Liver (tissue), 9 donors: ENCODE measurements around the gene SETD1B. TPM values are rescaled to one million over a fixed set of nuclear protein-coding genes. Genes with fewer than 3 reads are reported as not detected.

Experiments used
- DNase-seq: peaks from one replicate; pipeline ENCODE4 v3.0.0-alpha.2; 2017; ENCODE audit warnings: low spot score
- H3K27ac ChIP-seq, 2 donors: one replicate each; pipeline ENCODE4 v1.7.0; 2013; ENCODE audit warnings: inconsistent platforms in 2 of 2, low read length in 2 of 2, control low read depth in 1 of 2, low read depth in 1 of 2, mild to moderate bottlenecking in 1 of 2
- H3K27me3 ChIP-seq, 4 donors: one replicate each; pipeline versions ENCODE4 v1.6.1 to v1.7.0; 2013; ENCODE audit warnings: low read length in 3 of 4, inconsistent platforms in 1 of 4, mild to moderate bottlenecking in 1 of 4, moderate library complexity in 1 of 4; ENCODE audit not compliant: control insufficient read depth in 4 of 4, insufficient read depth in 4 of 4
- H3K36me3 ChIP-seq, 4 donors: one replicate each; pipeline versions ENCODE4 v1.6.1 to v1.7.0; 2013; ENCODE audit warnings: low read length in 3 of 4, mild to moderate bottlenecking in 3 of 4, low read depth in 1 of 4, moderate library complexity in 1 of 4; ENCODE audit not compliant: control insufficient read depth in 4 of 4, insufficient read depth in 3 of 4
- H3K4me1 ChIP-seq, 4 donors: one replicate each; pipeline versions ENCODE4 v1.6.1 to v1.7.0; 2013; ENCODE audit warnings: low read length in 3 of 4, mild to moderate bottlenecking in 3 of 4, moderate library complexity in 1 of 4; ENCODE audit not compliant: control insufficient read depth in 4 of 4, insufficient read depth in 4 of 4
- H3K4me3 ChIP-seq, 3 donors: one replicate each; pipeline versions ENCODE4 v1.6.1 to v1.7.0; 2013; ENCODE audit warnings: low read length in 3 of 3, control low read depth in 1 of 3, low read depth in 1 of 3, mild to moderate bottlenecking in 1 of 3
- H3K9ac ChIP-seq, 2 donors: one replicate each; pipeline ENCODE4 v1.7.0; 2013; ENCODE audit warnings: low read length in 2 of 2, mild to moderate bottlenecking in 2 of 2, moderate library complexity in 2 of 2, control low read depth in 1 of 2, low read depth in 1 of 2
- H3K9me3 ChIP-seq, 4 donors: one replicate each; pipeline versions ENCODE4 v1.6.1 to v1.7.0; 2013; ENCODE audit warnings: low read length in 3 of 4; ENCODE audit not compliant: control insufficient read depth in 4 of 4
- CTCF ChIP-seq: fragments of 150-350 bp; IDR thresholded peaks from 2 replicates; pipeline ENCODE4 v1.5.1; 2017; ENCODE audit warnings: improper control_type of control experiment, low read depth, low read length; ENCODE audit not compliant: missing input control
- EGR1 ChIP-seq, 2 donors: IDR thresholded peaks; 2 replicates each; pipeline ENCODE4 v1.6.1; 2016 to 2018; ENCODE audit warnings: antibody characterized with exemption in 2 of 2, low read depth in 2 of 2
- FOXA1 ChIP-seq: IDR thresholded peaks from 2 replicates; pipeline ENCODE4 v1.6.1; 2016; ENCODE audit warnings: antibody characterized with exemption
- FOXA2 ChIP-seq: IDR thresholded peaks from 2 replicates; pipeline ENCODE4 v1.6.1; 2016; ENCODE audit warnings: antibody characterized with exemption
- JUND ChIP-seq, 2 donors: IDR thresholded peaks; 2 replicates each; pipeline ENCODE4 v1.6.1; 2016; ENCODE audit warnings: antibody characterized with exemption in 2 of 2
- MAX ChIP-seq: IDR thresholded peaks from 2 replicates; pipeline ENCODE4 v1.6.1; 2016; ENCODE audit warnings: antibody characterized with exemption
- NR2F2 ChIP-seq: IDR thresholded peaks from 2 replicates; pipeline ENCODE4 v1.6.1; 2016; ENCODE audit warnings: antibody characterized with exemption
- RAD21 ChIP-seq, 2 donors: IDR thresholded peaks; 2 replicates each; pipeline ENCODE4 v1.6.1; 2016; ENCODE audit warnings: antibody characterized with exemption in 2 of 2, mild to moderate bottlenecking in 2 of 2
- REST ChIP-seq: IDR thresholded peaks from 2 replicates; pipeline ENCODE4 v1.6.1; 2016; ENCODE audit warnings: antibody characterized with exemption, mild to moderate bottlenecking
- RXRA ChIP-seq, 2 donors: IDR thresholded peaks; 2 replicates each; pipeline ENCODE4 v1.6.1; 2017 to 2018; ENCODE audit warnings: antibody characterized with exemption in 2 of 2, mild to moderate bottlenecking in 1 of 2
- SP1 ChIP-seq: IDR thresholded peaks from 2 replicates; pipeline ENCODE4 v1.6.1; 2018; ENCODE audit warnings: antibody characterized with exemption, mild to moderate bottlenecking
- TAF1 ChIP-seq: conservative IDR thresholded peaks from 2 replicates; pipeline ENCODE4 v1.6.1; 2016; ENCODE audit warnings: antibody characterized with exemption, mild to moderate bottlenecking
- YY1 ChIP-seq: IDR thresholded peaks from 2 replicates; pipeline ENCODE4 v1.6.1; 2016; ENCODE audit warnings: antibody characterized with exemption, mild to moderate bottlenecking
- WGBS: extraction: QIAGEN DNeasy Blood & Tissue Kit; methylation state at CpG from one replicate; pipeline ENCODE4 v1.1.7; 2013; 5-methylcytosine and 5-hydroxymethylcytosine counted together
- polyA plus RNA-seq, 2 donors: library from polyadenylated mRNA; stranded (reverse) in 1 of 2; unstranded in 1 of 2; fragments of 200-250 nt in 1 of 2; fragments of >200 nt in 1 of 2; fragmentation: Nextera tagmentation in 1 of 2; extraction: Ambion mirVana in 1 of 2; gene quantifications; one replicate each; pipeline versions ENCODE4 v1.2.1 to v1.2.3, GENCODE V29; 2013 to 2015
- total RNA-seq, 2 donors: library from RNA; depleted of rRNA; stranded (reverse); fragments of >200 nt; gene quantifications; one replicate each; pipeline ENCODE4 v1.2.3, GENCODE V29; 2014
- donor health status: healthy.
- donor health status: healthy.
- donor health status: healthy.
- donor health status: healthy.
- donor health status: healthy.

Gene SETD1B
- total and polyA plus RNA-seq, 4 donors = 1.8 to 7.9 (median 5.0) TPM

DNA sequence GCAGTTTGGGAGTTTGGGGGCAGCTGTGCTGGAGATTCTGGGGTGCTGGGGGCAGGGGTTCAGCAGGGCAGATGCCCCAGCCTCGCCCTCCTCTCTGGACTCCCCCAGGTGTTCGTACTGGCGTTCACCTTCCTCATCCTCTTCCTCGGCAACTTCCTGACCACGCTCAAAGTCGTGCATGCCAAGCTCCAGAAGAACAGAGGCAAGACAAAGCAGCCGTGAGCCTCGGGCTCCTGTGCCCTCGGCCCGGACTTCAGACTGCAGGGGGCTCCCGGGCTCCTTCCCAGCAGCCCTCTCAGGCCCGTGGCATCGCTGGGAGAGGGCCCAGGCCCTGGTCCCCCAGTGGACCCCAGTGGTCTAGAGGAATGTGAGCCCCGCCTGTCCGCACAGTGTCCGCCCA is 28.3 kb upstream of the SETD1B start:
- Histone ChIP-seq H3K27me3 (no peaks in the 10 kb centered on the region), H3K9me3 (no peaks in the 10 kb centered on the region), H3K9ac (no peak overlapping the region), H3K4me3 (no peak overlapping the region), H3K4me1 (peaks cover 0 to 11% (median 10%) of the 10 kb centered on the region in 4 donors), H3K36me3 (peaks cover 0 to 4% (median 0%) of the 10 kb centered on the region in 4 donors), H3K27ac (no peak overlapping the region)
- no peak for TF ChIP-seq MAX
- no peak for TF ChIP-seq REST
- TF ChIP-seq TAF1 = no peak
- TF ChIP-seq FOXA1 = no peak
- TF ChIP-seq EGR1 (IDR thresholded peaks at IDR 0.05; ENCODE audit: low read depth in 2 of 2) = no peak
- TF ChIP-seq FOXA2 = no peak
- no peak for TF ChIP-seq NR2F2
- TF ChIP-seq RXRA (IDR thresholded peaks at IDR 0.05) = no peak
- TF ChIP-seq JUND (IDR thresholded peaks at IDR 0.05) = no peak
- no peak for TF ChIP-seq SP1
- DNase-seq = no peak
- 86% methylated on average over 16 of the region's 16 CpGs for WGBS

DNA sequence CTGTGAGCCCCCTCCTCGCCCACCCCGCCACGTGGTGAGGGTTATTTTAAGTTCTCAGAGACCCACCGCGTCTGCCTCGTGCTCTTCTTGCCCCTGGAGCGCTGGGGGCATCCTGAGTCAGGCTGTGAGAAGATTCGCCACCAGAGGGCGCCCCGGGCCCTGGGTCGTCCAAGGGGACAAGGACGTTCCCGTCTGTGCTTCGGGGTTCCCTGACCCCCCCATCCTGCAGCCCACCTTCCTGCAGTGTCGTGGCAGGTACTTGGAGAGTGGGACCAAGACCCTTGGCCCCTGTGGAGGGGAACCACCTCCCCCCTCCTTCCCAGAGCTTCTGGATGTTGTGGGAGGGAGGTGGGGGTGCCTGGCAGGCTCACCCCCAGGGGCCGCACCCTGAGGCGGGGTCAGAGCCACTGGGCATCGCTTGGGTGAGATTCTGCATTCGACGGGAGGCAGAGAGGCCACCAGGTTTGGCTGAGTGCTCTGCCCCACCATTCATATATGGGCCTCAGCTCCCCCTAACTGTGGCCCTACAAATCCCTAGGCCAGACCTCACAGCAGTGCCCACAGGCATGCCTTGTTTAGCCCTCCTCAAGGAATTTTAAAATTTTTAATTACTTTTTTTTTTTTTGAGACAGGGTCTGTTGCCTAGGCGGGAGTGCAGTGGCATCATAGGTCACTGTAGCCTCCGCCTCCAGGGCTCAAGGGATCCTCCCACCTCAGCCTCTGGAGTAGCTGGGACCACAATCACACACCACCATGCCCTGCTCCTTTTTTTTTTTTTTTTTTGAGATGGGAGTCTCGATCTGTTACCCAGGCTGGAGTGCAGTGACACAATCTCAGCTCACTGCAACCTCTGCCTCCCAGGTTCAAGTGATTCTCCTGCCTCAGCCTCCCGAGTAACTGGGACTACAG is 27.4 kb upstream of the SETD1B start:
- Histone ChIP-seq H3K27me3 (no peaks in the 10 kb centered on the region), H3K4me1 (peaks cover 0 to 11% (median 10%) of the 10 kb centered on the region in 4 donors), H3K9ac (no peak overlapping the region), H3K36me3 (peaks cover 0 to 4% (median 0%) of the 10 kb centered on the region in 4 donors), H3K27ac (no peak overlapping the region), H3K4me3 (no peak overlapping the region), H3K9me3 (no peaks in the 10 kb centered on the region)
- peak; percentile 94 for DNase-seq
- TF ChIP-seq RXRA (IDR thresholded peaks at IDR 0.05) (peak in 1 of 2 donors; percentile 34), REST (no peak), YY1 (no peak), CTCF (peak; percentile 74), FOXA1 (no peak), RAD21 (IDR thresholded peaks at IDR 0.05) (peak; percentile 77 to 85)
- 24% methylated on average over 24 of the region's 24 CpGs for WGBS
